ENCODE measurements around the gene OR6N2.

OR6N2 gene

DNA sequence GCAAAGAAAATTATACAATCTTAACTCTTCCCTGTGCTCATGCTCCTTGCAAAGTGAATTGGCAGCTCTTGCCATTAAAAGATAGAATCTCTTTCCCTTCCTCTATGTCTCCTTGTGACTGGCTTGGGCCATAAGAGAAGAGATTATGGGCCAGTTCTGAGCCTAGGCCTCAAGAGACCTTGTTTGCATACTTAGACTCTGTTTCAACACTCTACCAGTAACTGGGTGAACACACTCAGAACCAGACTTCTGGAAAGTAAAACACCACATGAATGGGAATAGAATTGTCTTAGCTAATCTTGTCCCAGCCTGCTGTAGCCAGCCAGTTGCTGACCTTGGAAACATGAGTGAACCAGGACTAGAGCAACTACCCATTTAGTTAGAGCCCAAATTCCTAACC lies 45.2 kb downstream of the OR6N2 start:
- no peak overlapping the region for H3K4me3 ChIP-seq (ENCODE audit: low read depth in 1 of 2, low read length in 2 of 2)
- no peaks in the 10 kb centered on the region for H3K9me3 ChIP-seq (ENCODE audit: insufficient read depth, low read length, severe bottlenecking)
- H3K9ac ChIP-seq (ENCODE audit: low read depth, low read length) = no peak overlapping the region
- ATAC-seq (ENCODE audit: insufficient read depth, low read depth) (no peak), DNase-seq (no peak)
- H3K36me3 ChIP-seq (ENCODE audit: insufficient read depth, low read length) = no peaks in the 10 kb centered on the region
- no peak overlapping the region for H2AFZ ChIP-seq (ENCODE audit: low read depth, low read length)
- H3K79me2 ChIP-seq (ENCODE audit: insufficient read depth, low read length) = no peaks in the 10 kb centered on the region
- peaks cover 41% of the 10 kb centered on the region for H3K27me3 ChIP-seq (ENCODE audit: insufficient read depth, low read length, poor library complexity)
- TF ChIP-seq, protein P1, sequence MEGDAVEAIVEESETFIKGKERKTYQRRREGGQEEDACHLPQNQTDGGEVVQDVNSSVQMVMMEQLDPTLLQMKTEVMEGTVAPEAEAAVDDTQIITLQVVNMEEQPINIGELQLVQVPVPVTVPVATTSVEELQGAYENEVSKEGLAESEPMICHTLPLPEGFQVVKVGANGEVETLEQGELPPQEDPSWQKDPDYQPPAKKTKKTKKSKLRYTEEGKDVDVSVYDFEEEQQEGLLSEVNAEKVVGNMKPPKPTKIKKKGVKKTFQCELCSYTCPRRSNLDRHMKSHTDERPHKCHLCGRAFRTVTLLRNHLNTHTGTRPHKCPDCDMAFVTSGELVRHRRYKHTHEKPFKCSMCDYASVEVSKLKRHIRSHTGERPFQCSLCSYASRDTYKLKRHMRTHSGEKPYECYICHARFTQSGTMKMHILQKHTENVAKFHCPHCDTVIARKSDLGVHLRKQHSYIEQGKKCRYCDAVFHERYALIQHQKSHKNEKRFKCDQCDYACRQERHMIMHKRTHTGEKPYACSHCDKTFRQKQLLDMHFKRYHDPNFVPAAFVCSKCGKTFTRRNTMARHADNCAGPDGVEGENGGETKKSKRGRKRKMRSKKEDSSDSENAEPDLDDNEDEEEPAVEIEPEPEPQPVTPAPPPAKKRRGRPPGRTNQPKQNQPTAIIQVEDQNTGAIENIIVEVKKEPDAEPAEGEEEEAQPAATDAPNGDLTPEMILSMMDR (IDR thresholded peaks at IDR 0.05; ENCODE audit: borderline replicate concordance, extremely low read depth, low read length, poor library complexity, severe bottlenecking) = no peak
- TF ChIP-seq EZH2 (IDR thresholded peaks at IDR 0.05; ENCODE audit: borderline replicate concordance, low read depth, low read length, severe bottlenecking) = no peak
- no peak overlapping the region for H3K4me2 ChIP-seq (ENCODE audit: insufficient read depth, low read length)
- no peak overlapping the region for H3K27ac ChIP-seq (ENCODE audit: low read length)
- no peaks in the 10 kb centered on the region for H4K20me1 ChIP-seq (ENCODE audit: insufficient read depth, low read length)
- H3K4me1 ChIP-seq (ENCODE audit: insufficient read depth, low read length) = no peaks in the 10 kb centered on the region

- ATAC-seq (ENCODE audit: insufficient read depth, low read depth) = no peak
- no peak overlapping the region for H3K27ac ChIP-seq (ENCODE audit: low read length)
Measured at GRCh38 chr1:158732524-158732923, 48.5 kb downstream of the OR6N2 start.

DNA sequence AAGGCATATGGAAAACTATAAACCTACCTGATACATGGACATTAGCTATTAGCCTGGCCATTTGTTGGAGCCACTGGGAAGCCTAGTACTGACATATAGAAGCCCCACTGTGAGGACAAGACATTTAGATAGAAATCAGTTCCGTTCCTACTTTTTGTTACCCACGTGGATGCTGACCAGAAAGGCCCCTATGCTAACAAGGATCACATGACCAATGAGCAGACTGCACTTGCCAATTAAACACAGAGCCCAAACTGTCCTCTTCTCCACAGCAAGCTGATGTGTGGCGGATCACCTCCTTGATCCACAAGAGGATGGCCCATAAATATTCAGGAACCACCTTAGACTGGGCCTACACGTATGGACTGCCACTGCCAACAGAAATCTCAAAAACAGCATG lies 49.3 kb downstream of the OR6N2 start:
- H3K36me3 ChIP-seq (ENCODE audit: insufficient read depth, low read length) = no peaks in the 10 kb centered on the region
- DNase-seq = no peak
- H3K9ac ChIP-seq (ENCODE audit: low read depth, low read length) = no peak overlapping the region
- H3K4me2 ChIP-seq (ENCODE audit: insufficient read depth, low read length) = no peak overlapping the region
- TF ChIP-seq EZH2 (IDR thresholded peaks at IDR 0.05; ENCODE audit: borderline replicate concordance, low read depth, low read length, severe bottlenecking) = no peak
- TF ChIP-seq, protein P1 (IDR thresholded peaks at IDR 0.05; ENCODE audit: borderline replicate concordance, extremely low read depth, low read length, poor library complexity, severe bottlenecking) = no peak
- no peak overlapping the region for H3K4me3 ChIP-seq (ENCODE audit: low read depth in 1 of 2, low read length in 2 of 2)
- H3K27ac ChIP-seq (ENCODE audit: low read length) = no peak overlapping the region
- ATAC-seq (ENCODE audit: insufficient read depth, low read depth) = no peak
- H3K79me2 ChIP-seq (ENCODE audit: insufficient read depth, low read length) = no peaks in the 10 kb centered on the region
- H3K9me3 ChIP-seq (ENCODE audit: insufficient read depth, low read length, severe bottlenecking) = no peaks in the 10 kb centered on the region
- H3K4me1 ChIP-seq (ENCODE audit: insufficient read depth, low read length) = no peaks in the 10 kb centered on the region
- H2AFZ ChIP-seq (ENCODE audit: low read depth, low read length) = no peak overlapping the region
- H3K27me3 ChIP-seq (ENCODE audit: insufficient read depth, low read length, poor library complexity) = peaks cover 33% of the 10 kb centered on the region
- H4K20me1 ChIP-seq (ENCODE audit: insufficient read depth, low read length) = no peaks in the 10 kb centered on the region

More at GRCh38 chr1:158732524-158732923, 48.5 kb downstream of the OR6N2 start:
- Histone ChIP-seq H3K4me1 (ENCODE audit: insufficient read depth, low read length) (no peaks in the 10 kb centered on the region), H3K79me2 (ENCODE audit: insufficient read depth, low read length) (no peaks in the 10 kb centered on the region), H3K9ac (ENCODE audit: low read depth, low read length) (no peak overlapping the region), H4K20me1 (ENCODE audit: insufficient read depth, low read length) (no peaks in the 10 kb centered on the region), H3K4me3 (ENCODE audit: low read depth in 1 of 2, low read length in 2 of 2) (no peak overlapping the region), H2AFZ (ENCODE audit: low read depth, low read length) (no peak overlapping the region), H3K36me3 (ENCODE audit: insufficient read depth, low read length) (no peaks in the 10 kb centered on the region), H3K4me2 (ENCODE audit: insufficient read depth, low read length) (no peak overlapping the region), H3K9me3 (ENCODE audit: insufficient read depth, low read length, severe bottlenecking) (no peaks in the 10 kb centered on the region), H3K27me3 (ENCODE audit: insufficient read depth, low read length, poor library complexity) (peaks cover 35% of the 10 kb centered on the region)
- TF ChIP-seq EZH2 (IDR thresholded peaks at IDR 0.05; ENCODE audit: borderline replicate concordance, low read depth, low read length, severe bottlenecking) = no peak
- TF ChIP-seq, protein P1 (IDR thresholded peaks at IDR 0.05; ENCODE audit: borderline replicate concordance, extremely low read depth, low read length, poor library complexity, severe bottlenecking) = no peak
- DNase-seq = no peak

GRCh38 chr1:158730453-158730852 lies 50.6 kb downstream of the OR6N2 start:
- ATAC-seq (ENCODE audit: insufficient read depth, low read depth) = no peak
- TF ChIP-seq, protein P1 (IDR thresholded peaks at IDR 0.05; ENCODE audit: borderline replicate concordance, extremely low read depth, low read length, poor library complexity, severe bottlenecking) = no peak
- TF ChIP-seq EZH2 (IDR thresholded peaks at IDR 0.05; ENCODE audit: borderline replicate concordance, low read depth, low read length, severe bottlenecking) = no peak
- H3K4me3 ChIP-seq (ENCODE audit: low read depth in 1 of 2, low read length in 2 of 2) = no peak overlapping the region
- no peak overlapping the region for H3K9ac ChIP-seq (ENCODE audit: low read depth, low read length)
- H3K4me2 ChIP-seq (ENCODE audit: insufficient read depth, low read length) = no peak overlapping the region
- no peak for DNase-seq
- H3K4me1 ChIP-seq (ENCODE audit: insufficient read depth, low read length) = no peaks in the 10 kb centered on the region
- H3K36me3 ChIP-seq (ENCODE audit: insufficient read depth, low read length) = no peaks in the 10 kb centered on the region
- H3K27ac ChIP-seq (ENCODE audit: low read length) = no peak overlapping the region
- H3K79me2 ChIP-seq (ENCODE audit: insufficient read depth, low read length) = no peaks in the 10 kb centered on the region
- H3K9me3 ChIP-seq (ENCODE audit: insufficient read depth, low read length, severe bottlenecking) = no peaks in the 10 kb centered on the region
- peaks cover 29% of the 10 kb centered on the region for H3K27me3 ChIP-seq (ENCODE audit: insufficient read depth, low read length, poor library complexity)
- H2AFZ ChIP-seq (ENCODE audit: low read depth, low read length) = no peak overlapping the region
- H4K20me1 ChIP-seq (ENCODE audit: insufficient read depth, low read length) = no peaks in the 10 kb centered on the region
